ENCODE data around the gene PTPRM.

Gene PTPRM

DNA sequence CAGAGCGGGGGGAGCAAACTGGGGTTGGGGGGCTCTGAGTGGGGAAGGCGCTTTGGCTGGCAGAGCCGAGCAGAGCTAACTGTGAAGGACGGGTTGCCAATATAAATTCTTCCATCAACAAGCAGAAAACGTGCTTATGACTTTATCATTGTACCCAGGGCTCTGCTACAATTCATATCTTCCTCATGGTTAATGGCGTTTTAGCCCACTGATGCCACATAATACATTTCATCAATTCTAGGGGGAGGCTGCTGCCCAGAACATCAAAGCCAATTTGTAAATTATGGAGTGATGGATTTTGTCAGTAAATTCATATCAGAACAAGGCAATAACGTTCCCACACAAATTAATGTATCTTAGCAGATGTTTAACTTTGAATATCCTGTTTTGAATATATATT is 866.7 kb downstream of the PTPRM start:
- TF ChIP-seq EZH2phosphoT487 (IDR thresholded peaks at IDR 0.05; ENCODE audit: borderline replicate concordance, low read length), result no peak
- TF ChIP-seq, protein P1, sequence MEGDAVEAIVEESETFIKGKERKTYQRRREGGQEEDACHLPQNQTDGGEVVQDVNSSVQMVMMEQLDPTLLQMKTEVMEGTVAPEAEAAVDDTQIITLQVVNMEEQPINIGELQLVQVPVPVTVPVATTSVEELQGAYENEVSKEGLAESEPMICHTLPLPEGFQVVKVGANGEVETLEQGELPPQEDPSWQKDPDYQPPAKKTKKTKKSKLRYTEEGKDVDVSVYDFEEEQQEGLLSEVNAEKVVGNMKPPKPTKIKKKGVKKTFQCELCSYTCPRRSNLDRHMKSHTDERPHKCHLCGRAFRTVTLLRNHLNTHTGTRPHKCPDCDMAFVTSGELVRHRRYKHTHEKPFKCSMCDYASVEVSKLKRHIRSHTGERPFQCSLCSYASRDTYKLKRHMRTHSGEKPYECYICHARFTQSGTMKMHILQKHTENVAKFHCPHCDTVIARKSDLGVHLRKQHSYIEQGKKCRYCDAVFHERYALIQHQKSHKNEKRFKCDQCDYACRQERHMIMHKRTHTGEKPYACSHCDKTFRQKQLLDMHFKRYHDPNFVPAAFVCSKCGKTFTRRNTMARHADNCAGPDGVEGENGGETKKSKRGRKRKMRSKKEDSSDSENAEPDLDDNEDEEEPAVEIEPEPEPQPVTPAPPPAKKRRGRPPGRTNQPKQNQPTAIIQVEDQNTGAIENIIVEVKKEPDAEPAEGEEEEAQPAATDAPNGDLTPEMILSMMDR (IDR thresholded peaks at IDR 0.05; ENCODE audit: low read depth, low read length, poor library complexity, severe bottlenecking), result no peak
- no peaks in the 10 kb centered on the region for H3K4me1 ChIP-seq (ENCODE audit: control insufficient read depth, low read length)

DNA sequence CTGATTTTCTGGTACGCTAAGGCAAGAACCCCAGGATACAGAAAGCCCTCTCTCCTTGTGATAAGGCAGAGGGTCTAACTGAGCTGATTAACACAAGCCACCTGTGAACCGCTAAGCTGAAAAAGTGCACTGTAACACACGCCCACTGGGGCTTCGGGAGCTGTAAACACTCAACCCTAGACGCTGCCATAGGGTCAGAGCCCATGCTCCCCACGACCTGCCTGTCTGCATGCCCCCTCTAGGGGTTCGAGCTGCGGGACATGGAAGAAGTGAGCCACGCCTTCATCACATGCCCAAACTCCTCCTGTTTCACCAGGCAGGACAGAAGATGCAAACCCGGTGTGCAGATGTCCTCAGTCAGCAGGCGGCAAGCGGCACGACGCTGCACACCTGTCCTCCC is 868.3 kb downstream of the PTPRM start:
- Histone ChIP-seq H3K4me2 (ENCODE audit: low read length) (no peak overlapping the region), H3K27ac (ENCODE audit: low read depth, low read length) (no peak overlapping the region), H3K4me3 (ENCODE audit: low read length) (no peak overlapping the region), H3K9me3 (ENCODE audit: control insufficient read depth, insufficient read depth, low read length) (no peaks in the 10 kb centered on the region), H3K79me2 (ENCODE audit: control insufficient read depth, low read length) (no peaks in the 10 kb centered on the region), H3K36me3 (ENCODE audit: control insufficient read depth, low read length) (no peaks in the 10 kb centered on the region), H3K9me2 (replicated peaks; ENCODE audit: control insufficient read depth, low read length) (no peaks in the 10 kb centered on the region), H4K20me1 (ENCODE audit: control insufficient read depth, insufficient read depth, low read depth, low read length) (no peaks in the 10 kb centered on the region), H3K4me1 (ENCODE audit: control insufficient read depth, low read length) (no peaks in the 10 kb centered on the region), H3F3A (ENCODE audit: control insufficient read depth, insufficient read depth) (no peaks in the 10 kb centered on the region), H3K27me3 (ENCODE audit: control insufficient read depth, low read length) (no peaks in the 10 kb centered on the region)
- TF ChIP-seq, protein P1 (IDR thresholded peaks at IDR 0.05; ENCODE audit: low read depth, low read length, poor library complexity, severe bottlenecking), result no peak
- TF ChIP-seq EZH2phosphoT487 (IDR thresholded peaks at IDR 0.05; ENCODE audit: borderline replicate concordance, low read length), result no peak

More for the DNA sequence above, 866.7 kb downstream of the PTPRM start:
- Histone ChIP-seq H3K36me3 (ENCODE audit: control insufficient read depth, low read length) (no peaks in the 10 kb centered on the region), H3K79me2 (ENCODE audit: control insufficient read depth, low read length) (no peaks in the 10 kb centered on the region), H3K9me3 (ENCODE audit: control insufficient read depth, insufficient read depth, low read length) (no peaks in the 10 kb centered on the region), H3K27me3 (ENCODE audit: control insufficient read depth, low read length) (no peaks in the 10 kb centered on the region), H4K20me1 (ENCODE audit: control insufficient read depth, insufficient read depth, low read depth, low read length) (no peaks in the 10 kb centered on the region), H3K4me3 (ENCODE audit: low read length) (no peak overlapping the region), H3K4me2 (ENCODE audit: low read length) (no peak overlapping the region), H3F3A (ENCODE audit: control insufficient read depth, insufficient read depth) (no peaks in the 10 kb centered on the region), H3K27ac (ENCODE audit: low read depth, low read length) (no peak overlapping the region), H3K9me2 (replicated peaks; ENCODE audit: control insufficient read depth, low read length) (no peaks in the 10 kb centered on the region)

DNA sequence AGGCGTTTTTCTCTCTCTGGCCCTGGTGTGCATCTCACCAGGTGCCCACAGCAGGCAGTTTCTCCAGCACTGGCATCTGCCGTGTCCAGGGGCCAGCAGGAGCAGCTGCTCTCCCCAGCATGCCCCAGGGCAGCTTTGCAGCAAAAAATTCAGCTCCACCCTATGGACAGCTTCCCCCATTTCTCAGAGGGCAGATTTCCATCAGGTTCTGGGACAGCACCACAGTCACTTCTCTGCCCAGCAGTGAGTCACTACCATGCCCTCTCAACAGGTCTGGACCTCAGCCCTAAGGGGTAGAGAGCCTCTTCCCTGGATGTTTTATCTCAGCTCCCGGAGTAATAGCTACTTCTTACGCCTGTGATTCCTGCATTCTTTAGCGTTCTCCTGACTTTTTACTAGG is 871.9 kb downstream of the PTPRM start:
- H3K27ac ChIP-seq (ENCODE audit: low read depth, low read length), result no peak overlapping the region
- no peaks in the 10 kb centered on the region; the same call in 1 of the 2 replicates for H3K27me3 ChIP-seq (ENCODE audit: control insufficient read depth, low read length)
- no peaks in the 10 kb centered on the region for H3K79me2 ChIP-seq (ENCODE audit: control insufficient read depth, low read length)
- no peaks in the 10 kb centered on the region for H3K36me3 ChIP-seq (ENCODE audit: control insufficient read depth, low read length)
- H3K9me2 ChIP-seq (replicated peaks; ENCODE audit: control insufficient read depth, low read length), result no peaks in the 10 kb centered on the region
- H3K4me2 ChIP-seq (ENCODE audit: low read length), result no peak overlapping the region
- no peaks in the 10 kb centered on the region for H3K4me1 ChIP-seq (ENCODE audit: control insufficient read depth, low read length)
- no peaks in the 10 kb centered on the region for H3K9me3 ChIP-seq (ENCODE audit: control insufficient read depth, insufficient read depth, low read length)
- no peaks in the 10 kb centered on the region for H3F3A ChIP-seq (ENCODE audit: control insufficient read depth, insufficient read depth)
- no peaks in the 10 kb centered on the region for H4K20me1 ChIP-seq (ENCODE audit: control insufficient read depth, insufficient read depth, low read depth, low read length)
- H3K4me3 ChIP-seq (ENCODE audit: low read length), result no peak overlapping the region
- TF ChIP-seq, protein P1 (IDR thresholded peaks at IDR 0.05; ENCODE audit: low read depth, low read length, poor library complexity, severe bottlenecking), result no peak
- TF ChIP-seq EZH2phosphoT487 (IDR thresholded peaks at IDR 0.05; ENCODE audit: borderline replicate concordance, low read length), result no peak
